MCF 10A (cell line): Measurements from ENCODE around the gene CAPN3. TPM values are rescaled to one million over a fixed set of nuclear protein-coding genes. Genes with fewer than 3 reads are reported as not detected.
A peak's percentile ranks its signal among the peaks of the same experiment; 100 is the strongest.
"Not testable (repeated sequence)": the region's sequence is repeated elsewhere in the genome, so short reads cannot be mapped to it uniquely, and the experiment has no call there.

Experiments
- Bru-seq: library from RNA; stranded (reverse); fragments of 400-500 nt; gene quantifications from one replicate; lab custom pipeline; 2021; lab: Mats Ljungman, UMichigan
- BruChase-seq, 2 experiments: library from RNA; stranded (reverse); fragments of 400-500 nt; gene quantifications; one replicate each; lab custom pipeline; 2021; lab: Mats Ljungman, UMichigan
- BruUV-seq: library from RNA; stranded (reverse); fragments of 400-500 nt; replicated peaks from 2 replicates; lab custom pipeline; 2021; lab: Mats Ljungman, UMichigan
- CTCF ChIA-PET: fragments of 300-600 bp; sonication (Branson Sonifier 250); formaldehyde crosslinking; extraction: SDS; loops from one replicate; lab custom pipeline; 2021; ENCODE audit warnings: antibody characterized with exemption, inconsistent platforms; lab: Yijun Ruan, JAX
- POLR2A ChIA-PET: fragments of 300-600, 350-650 bp; sonication (Branson Sonifier 250); formaldehyde crosslinking; extraction: SDS; loops from one replicate; lab custom pipeline; 2020; ENCODE audit warnings: antibody characterized with exemption, inconsistent platforms; lab: Yijun Ruan, JAX
- DNase-seq: peaks from one replicate; pipeline ENCODE4 v3.0.0-alpha.2; 2018; ENCODE audit not compliant: unreplicated experiment
- H3K27ac Mint-ChIP-seq: one replicate; pipeline ENCODE4 v1.8.0; 2022; ENCODE audit warnings: mild to moderate bottlenecking, low read depth, mixed read lengths; ENCODE audit not compliant: unreplicated experiment
- H3K27me3 Mint-ChIP-seq: one replicate; pipeline ENCODE4 v1.8.0; 2022; ENCODE audit warnings: mixed read lengths; ENCODE audit not compliant: insufficient read depth, unreplicated experiment
- H3K36me3 Mint-ChIP-seq: one replicate; pipeline ENCODE4 v1.8.0; 2022; ENCODE audit warnings: mild to moderate bottlenecking, moderate library complexity, mixed read lengths; ENCODE audit not compliant: insufficient read depth, unreplicated experiment
- H3K4me1 Mint-ChIP-seq: one replicate; pipeline ENCODE4 v1.8.0; 2022; ENCODE audit warnings: mixed read lengths; ENCODE audit not compliant: insufficient read depth, unreplicated experiment
- H3K4me3 Mint-ChIP-seq: one replicate; pipeline ENCODE4 v1.8.0; 2022; ENCODE audit warnings: mild to moderate bottlenecking, moderate library complexity, mixed read lengths; ENCODE audit not compliant: unreplicated experiment
- H3K9me3 Mint-ChIP-seq: one replicate; pipeline ENCODE4 v1.8.0; 2022; ENCODE audit warnings: mixed read lengths; ENCODE audit not compliant: unreplicated experiment
- intact Hi-C: fragments of 100-400 bp; cut with micrococcal nuclease; formaldehyde crosslinking; loops from 2 replicates; pipeline ENCODE4 v1.14.1; 2022
- long read RNA-seq: library from polyadenylated mRNA; stranded (forward); transcript quantifications from one replicate; pipeline ENCODE4 v2.0.0, GENCODE V29; 2022
- total RNA-seq: library from RNA; stranded (reverse); gene quantifications from 2 replicates; pipeline ENCODE4 v1.2.3, GENCODE V29; 2022
- TF ChIP-seq, protein P1 (sequence below): fragments of 200-600 bp; IDR thresholded peaks from one replicate; pipeline ENCODE4 v1.8.0; 2022; ENCODE audit warnings: antibody characterized with exemption, mild to moderate bottlenecking; ENCODE audit not compliant: unreplicated experiment

Gene CAPN3
- 4.7 and 7.5 TPM in 2 replicates for total RNA-seq
- Bru-seq, nascent RNA = percentile 67 among the genes with signal in this experiment
- BruChase-seq, experiment 1, labeled RNA remaining after a 6-hour chase = percentile 88 among the genes with signal in this experiment
- percentile 80 among the genes with signal in this experiment for BruChase-seq, experiment 2, labeled RNA remaining after a 2-hour chase
- long read RNA-seq, partial matches to known transcripts = 0 of 1 reads
- long read RNA-seq, other reads (novel, unspliced or antisense) = 1 of 1 reads

- POLR2A ChIA-PET = no interaction called here
Observed at GRCh38 chr15:42359249-42359648, at the start of gene CAPN3. Gene CAPN3 (plus strand): TSS chr15:42359501. CDS start chr15:42359806, 305 bp downstream.

DNA sequence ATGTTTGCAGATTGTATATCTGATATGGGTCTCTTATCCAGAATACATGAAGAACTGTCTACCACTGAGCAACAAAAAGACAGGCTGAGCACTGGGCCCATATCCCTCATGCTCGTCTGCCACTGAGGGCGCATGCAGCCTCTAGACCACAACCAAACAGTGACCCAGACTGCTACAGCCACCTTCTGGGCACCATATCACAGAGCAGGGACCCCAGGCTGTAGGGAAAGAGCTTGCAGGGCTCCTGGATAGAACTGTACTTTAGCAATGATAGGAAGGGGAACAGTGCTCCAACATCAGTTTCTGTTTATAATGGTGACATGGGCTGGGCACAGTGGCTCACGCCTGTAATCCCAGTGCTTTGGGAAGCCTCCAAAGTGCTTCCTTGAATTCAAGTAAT lies 45.8 kb upstream of the CAPN3 start:
- H3K9me3 Mint-ChIP-seq = no peaks in the 10 kb centered on the region
- ChIA-PET POLR2A (no interaction called here), CTCF (interaction anchor here (1.1 kb wide), 1 partner anchor 10 kb away, joined by 3 read pairs; no protein-coding TSS in a partner anchor)
- intact Hi-C loops = no loop called here
- H3K4me1 Mint-ChIP-seq = no peaks in the 10 kb centered on the region
- no peak overlapping the region for H3K27ac Mint-ChIP-seq
- peaks cover 30% of the 10 kb centered on the region for H3K36me3 Mint-ChIP-seq
- TF ChIP-seq, protein P1, sequence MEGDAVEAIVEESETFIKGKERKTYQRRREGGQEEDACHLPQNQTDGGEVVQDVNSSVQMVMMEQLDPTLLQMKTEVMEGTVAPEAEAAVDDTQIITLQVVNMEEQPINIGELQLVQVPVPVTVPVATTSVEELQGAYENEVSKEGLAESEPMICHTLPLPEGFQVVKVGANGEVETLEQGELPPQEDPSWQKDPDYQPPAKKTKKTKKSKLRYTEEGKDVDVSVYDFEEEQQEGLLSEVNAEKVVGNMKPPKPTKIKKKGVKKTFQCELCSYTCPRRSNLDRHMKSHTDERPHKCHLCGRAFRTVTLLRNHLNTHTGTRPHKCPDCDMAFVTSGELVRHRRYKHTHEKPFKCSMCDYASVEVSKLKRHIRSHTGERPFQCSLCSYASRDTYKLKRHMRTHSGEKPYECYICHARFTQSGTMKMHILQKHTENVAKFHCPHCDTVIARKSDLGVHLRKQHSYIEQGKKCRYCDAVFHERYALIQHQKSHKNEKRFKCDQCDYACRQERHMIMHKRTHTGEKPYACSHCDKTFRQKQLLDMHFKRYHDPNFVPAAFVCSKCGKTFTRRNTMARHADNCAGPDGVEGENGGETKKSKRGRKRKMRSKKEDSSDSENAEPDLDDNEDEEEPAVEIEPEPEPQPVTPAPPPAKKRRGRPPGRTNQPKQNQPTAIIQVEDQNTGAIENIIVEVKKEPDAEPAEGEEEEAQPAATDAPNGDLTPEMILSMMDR = no peak
- no TSS peak for BruUV-seq
- H3K27me3 Mint-ChIP-seq = no peaks in the 10 kb centered on the region
- no peak for DNase-seq
- H3K4me3 Mint-ChIP-seq = no peak overlapping the region

More at GRCh38 chr15:42359249-42359648, at the start of gene CAPN3:
- CTCF ChIA-PET = no interaction called here
- Mint-ChIP-seq H3K4me3 (no peak within 1 kb of the TSS), H3K27me3 (no peaks in the 10 kb centered on the region), H3K27ac (no peak within 1 kb of the TSS), H3K36me3 (peaks cover 7% of the 10 kb centered on the region), H3K4me1 (no peaks in the 10 kb centered on the region), H3K9me3 (no peaks in the 10 kb centered on the region)
- BruUV-seq = no TSS peak
- intact Hi-C loops = no loop called here
- DNase-seq = no peak
- TF ChIP-seq, protein P1 = no peak

DNA sequence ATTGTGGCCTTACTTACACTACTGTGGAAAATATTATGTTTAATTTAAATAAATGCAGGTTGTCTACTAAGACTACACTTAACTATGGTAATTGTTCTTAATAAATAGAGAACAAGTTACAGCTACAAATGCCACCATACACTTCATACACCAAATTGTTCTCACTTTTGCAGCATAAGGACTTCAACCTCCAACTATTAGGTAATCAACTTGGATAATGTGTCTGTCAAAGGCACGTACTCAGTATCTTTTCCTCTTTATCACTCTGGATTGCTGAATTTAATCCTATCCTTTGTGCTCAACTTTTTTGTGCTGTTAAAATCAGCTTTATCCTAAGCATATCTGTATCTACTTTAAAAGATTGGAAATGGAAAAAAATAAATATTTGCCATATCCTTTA lies 44.5 kb upstream of the CAPN3 start:
- intact Hi-C loops = no loop called here
- H3K9me3 Mint-ChIP-seq = no peaks in the 10 kb centered on the region
- ChIA-PET CTCF (no interaction called here), POLR2A (no interaction called here)
- DNase-seq = no peak
- BruUV-seq = no TSS peak
- H3K4me1 Mint-ChIP-seq = no peaks in the 10 kb centered on the region
- TF ChIP-seq, protein P1 = no peak
- no peaks in the 10 kb centered on the region for H3K27me3 Mint-ChIP-seq
- H3K4me3 Mint-ChIP-seq = no peak overlapping the region
- peaks cover 21% of the 10 kb centered on the region for H3K36me3 Mint-ChIP-seq
- H3K27ac Mint-ChIP-seq = no peak overlapping the region

DNA sequence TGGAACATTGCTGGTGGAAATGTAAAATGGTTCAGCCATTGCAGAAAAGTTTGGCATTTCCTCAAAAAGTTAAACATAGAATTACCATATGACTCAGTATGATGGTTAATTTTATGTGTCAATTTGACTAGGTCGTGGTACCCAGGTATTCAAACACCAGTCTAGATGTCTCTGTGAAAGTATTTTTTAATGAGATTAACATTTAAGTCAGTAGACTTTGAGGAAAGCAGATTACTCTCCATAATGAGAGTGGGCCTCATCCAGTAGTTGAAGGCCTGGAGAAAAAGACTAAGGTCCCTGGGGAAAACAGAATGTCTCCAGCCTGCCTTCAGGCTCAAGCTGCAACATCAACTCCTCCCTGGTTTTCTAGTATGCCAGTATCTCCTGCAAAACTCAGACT lies 43.8 kb upstream of the CAPN3 start:
- no TSS peak for BruUV-seq
- no peak for DNase-seq
- Mint-ChIP-seq H3K27me3 (no peaks in the 10 kb centered on the region), H3K4me1 (no peaks in the 10 kb centered on the region), H3K9me3 (no peaks in the 10 kb centered on the region), H3K27ac (no peak overlapping the region), H3K4me3 (no peak overlapping the region), H3K36me3 (peaks cover 19% of the 10 kb centered on the region)
- TF ChIP-seq, protein P1 = no peak
- ChIA-PET CTCF (no interaction called here), POLR2A (no interaction called here)
- intact Hi-C loops = no loop called here

GRCh38 chr15:42316282-42316805 lies 43.0 kb upstream of the CAPN3 start:
- intact Hi-C loops, H3K4me3 Mint-ChIP-seq, H3K4me1 Mint-ChIP-seq, H3K9me3 Mint-ChIP-seq, DNase-seq, CTCF ChIA-PET, BruUV-seq, POLR2A ChIA-PET, H3K27me3 Mint-ChIP-seq, H3K27ac Mint-ChIP-seq: not testable (repeated sequence)
- peaks cover 11% of the 10 kb centered on the region for H3K36me3 Mint-ChIP-seq
